NCI-H2081 treated with DMSO at 0.1 percent for 48 hours (cell line): ENCODE measurements around the gene GLCCI1.

Source experiments
- DNase-seq: peaks from one replicate; lab custom pipeline; 2025; lab: John Stamatoyannopoulos, UW

Gene GLCCI1

DNA sequence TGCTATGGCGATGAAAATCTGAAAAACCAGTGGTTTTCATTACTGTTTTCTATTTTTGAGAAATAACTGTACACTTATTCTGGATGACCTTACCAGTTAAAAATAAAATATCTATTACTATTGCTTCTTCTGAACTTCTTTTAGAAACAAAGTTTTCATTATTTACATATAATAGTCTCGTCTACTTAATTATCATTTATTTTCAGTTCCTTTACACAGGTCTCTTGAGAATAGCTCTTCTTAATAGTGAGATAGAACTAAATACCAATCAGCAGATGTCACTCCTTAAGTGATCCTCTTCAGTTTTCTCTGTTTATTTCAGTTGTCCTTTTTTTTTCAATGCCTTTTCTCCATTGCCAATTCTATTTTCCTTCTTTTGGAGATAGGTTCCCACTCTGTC, 4.3 kb upstream of the GLCCI1 start:
- DNase-seq = no peak

DNA sequence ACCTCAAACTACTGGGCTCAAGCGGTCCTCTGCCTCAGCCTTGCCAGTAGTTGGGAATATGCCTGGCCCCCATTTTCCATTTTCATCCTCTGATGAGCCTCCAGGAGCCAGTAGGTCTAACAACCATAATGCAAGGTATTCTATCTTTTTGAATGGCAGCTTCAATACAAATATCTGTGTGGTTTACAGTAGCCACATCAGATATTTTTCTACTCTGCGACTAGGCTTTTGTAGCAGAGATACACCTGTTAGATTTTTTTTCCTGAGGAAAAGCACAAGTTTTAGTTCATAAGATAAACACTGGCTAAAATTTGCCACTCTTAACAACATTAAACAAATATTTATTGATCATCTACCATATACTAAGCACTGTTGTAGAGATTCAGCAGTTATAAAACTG, 3.9 kb upstream of the GLCCI1 start:
- DNase-seq = no peak

DNA sequence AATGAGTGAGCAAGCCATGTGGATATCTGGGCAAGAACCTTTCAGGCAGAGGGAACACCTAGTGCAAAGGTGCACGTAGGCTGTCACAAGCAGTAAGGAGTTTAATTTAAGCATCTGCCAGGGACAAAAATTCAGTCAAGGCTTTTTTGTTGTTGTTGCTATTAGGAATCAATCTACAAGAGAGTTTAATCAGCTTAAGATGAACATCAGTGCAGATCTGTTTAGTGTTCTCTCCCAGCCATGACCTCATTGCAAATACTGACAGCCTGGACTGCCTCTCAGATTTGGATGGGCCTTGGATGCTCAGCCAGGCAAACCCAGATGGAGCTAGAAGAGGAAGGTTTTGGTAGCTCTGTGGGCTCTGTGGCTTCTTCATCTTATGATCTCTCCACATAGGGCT, 3.3 kb upstream of the GLCCI1 start:
- no peak for DNase-seq

DNA sequence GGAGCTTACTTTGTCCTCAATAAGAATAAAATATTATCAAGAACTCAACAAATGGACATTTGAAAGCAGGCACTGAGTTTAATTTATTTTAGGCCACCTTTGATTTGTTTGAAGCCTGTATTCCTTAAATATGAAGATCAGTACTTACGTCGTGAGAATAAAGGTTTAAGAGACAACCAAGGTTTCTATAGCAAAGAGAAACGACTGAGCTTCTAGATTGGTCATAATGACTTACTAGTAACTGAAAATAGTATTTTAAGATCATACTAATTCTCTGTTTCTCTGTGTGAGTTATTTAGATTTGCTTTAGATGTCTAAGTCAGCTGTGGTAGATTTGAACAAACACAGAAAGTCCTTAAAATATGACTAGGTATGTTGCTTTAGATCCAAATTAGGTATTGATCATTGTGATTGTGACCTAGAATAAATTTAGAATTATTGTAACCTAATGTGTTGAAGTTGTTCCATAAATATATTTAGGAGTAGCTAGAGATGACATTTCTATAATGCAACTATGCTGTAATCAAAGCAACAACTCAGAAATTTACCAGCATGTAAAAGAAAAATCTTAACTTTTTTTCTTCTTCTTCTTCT, 2.4 kb upstream of the GLCCI1 start:
- DNase-seq = no peak

DNA sequence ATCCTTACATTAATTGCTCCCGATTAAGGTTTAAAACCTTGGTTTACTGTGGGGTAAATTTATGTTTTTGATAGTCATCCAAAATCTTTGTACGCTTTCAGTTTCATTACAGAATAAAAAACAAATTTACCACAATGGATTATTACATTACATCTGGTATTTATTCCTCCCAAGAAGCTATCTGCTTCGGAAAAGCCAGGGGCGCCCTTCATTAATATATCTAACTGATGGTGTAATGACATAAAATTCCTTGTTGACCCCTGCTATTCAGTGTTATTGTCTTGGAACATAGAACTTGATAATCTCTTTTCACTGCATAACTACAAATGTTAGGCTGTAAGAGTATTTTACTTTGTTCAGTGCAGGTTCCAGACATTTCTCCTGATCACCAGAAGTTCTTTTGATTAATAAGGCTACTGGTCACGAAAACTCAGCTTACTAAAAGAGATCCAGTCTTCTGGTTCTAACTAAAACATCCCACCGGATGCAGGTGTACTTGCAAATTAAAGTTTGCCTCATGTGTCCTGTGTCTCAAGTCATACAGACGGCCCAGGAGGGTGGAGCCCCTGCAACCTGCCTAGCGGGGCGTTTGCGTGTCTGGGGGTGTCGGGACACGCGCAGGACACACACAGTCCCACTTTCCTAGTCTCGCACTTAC, 581 bp upstream of the GLCCI1 start:
- DNase-seq = no peak

DNA sequence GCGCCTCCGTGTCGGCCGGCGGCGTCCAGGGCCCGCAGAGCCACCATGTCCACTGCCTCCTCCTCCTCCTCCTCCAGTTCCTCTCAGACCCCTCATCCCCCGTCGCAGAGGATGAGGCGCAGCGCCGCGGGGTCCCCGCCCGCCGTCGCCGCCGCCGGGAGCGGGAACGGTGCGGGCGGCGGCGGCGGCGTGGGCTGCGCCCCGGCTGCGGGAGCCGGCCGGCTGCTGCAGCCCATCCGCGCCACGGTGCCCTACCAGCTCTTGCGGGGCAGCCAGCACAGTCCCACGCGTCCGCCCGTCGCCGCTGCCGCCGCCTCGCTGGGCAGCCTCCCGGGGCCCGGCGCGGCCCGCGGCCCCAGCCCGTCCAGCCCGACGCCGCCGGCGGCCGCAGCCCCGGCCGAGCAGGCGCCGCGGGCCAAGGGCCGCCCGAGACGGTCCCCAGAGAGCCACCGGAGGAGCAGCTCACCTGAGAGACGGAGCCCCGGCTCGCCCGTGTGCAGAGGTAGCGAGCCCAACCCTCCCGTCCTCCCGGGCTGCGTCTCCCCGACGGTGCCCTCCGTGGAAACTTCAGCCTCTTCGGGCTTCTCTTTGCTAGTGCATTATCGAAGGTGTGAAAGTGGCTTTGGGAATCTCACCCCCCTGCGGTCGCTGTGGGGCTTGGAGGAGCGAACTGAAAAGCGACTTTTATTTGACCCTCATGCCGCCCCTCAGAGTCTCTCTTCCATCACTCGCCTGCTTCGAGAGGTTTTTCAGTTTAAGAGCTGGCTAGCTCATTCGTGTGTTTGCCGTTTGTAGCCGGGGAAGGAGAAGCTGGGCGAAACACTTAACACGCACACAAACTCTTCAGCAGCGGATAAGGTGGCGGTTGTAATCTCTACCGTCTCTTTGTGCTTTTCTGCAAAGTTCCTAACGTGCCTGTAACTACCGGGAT, 975 bp downstream of the GLCCI1 start:
- no peak for DNase-seq

DNA sequence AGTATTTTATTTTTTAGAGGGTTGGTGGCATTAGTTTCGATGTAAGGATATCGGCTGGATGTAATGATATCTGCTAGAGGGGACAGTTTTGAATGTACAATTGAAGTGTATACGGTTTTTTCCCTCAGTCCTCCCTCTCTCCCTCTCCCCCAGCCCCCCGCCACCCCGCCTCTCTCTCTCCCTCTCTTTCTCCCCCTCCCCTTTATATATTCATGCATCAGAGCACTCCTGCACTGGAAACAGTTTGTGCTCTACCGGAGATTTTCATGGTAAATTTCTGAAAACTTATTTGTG, 1.6 kb downstream of the GLCCI1 start:
- DNase-seq = no peak

DNA sequence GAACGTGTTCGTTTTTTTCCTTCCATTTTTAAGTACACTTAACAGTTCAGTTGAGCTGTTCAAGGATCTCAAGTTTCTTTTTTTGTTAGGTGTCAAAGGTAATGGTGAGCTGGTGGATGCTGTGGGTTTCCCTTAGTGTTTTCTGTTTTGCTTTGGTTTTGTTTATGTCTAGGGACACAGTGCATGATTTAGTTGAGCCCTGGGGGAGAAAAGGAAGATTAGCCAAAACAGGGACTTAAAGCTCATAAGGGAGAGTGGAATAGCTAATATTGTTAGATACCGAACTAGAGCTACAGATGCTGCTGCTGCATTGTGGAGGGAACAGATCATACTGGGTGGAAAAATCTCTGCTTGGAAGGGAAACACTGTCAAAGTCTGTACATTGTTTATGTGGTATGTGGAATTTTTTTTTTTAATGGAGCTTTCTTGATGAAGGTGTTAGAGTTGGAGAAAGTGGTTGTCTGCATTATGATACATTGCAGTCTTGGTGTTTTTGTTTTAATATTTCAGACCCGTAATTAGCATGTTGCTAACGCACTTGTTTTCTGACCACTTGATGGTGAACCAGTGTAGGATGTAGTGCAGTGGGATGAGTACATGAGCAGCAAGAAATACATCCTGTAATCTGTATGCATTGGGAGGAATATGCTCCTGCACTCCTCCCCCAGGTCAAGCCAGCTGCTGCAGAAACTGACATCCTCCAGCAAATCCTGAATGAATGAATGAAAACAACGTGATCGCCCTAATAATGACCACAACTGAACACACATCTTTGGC, 2.1 kb downstream of the GLCCI1 start:
- no peak for DNase-seq

DNA sequence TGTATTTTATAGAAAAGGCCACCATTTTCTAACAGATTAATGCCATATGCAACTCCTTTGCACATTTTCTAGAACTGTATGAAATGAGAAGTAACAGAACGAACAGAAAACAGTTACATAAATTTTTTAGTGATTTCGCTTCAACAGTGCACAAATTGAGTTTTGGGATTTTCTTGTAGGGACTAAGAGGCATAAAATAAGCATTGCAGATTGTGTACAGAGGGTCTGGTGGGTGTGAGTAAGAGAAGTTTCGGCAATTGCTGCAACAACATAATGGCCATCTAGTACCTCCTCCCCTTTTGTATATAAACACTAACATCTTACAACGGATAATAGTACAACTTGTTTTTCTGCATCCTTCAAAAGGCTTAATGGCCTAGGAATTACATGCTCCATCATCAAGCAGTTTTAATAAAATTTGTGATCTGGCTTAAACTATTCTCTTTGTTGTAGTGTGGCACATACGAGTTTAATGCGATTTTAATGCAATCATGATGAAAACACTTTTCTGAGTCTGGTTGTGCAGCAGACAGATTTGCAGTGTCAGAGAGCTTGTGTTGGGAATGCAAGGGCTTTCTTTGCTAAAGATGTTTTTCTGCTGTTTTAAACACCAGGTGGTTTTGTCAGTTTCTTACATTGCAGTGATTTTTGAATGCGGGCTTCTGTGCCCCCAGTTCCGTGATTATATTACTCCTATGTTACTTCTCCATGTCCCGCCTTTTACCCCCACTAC, 2.9 kb downstream of the GLCCI1 start:
- no peak for DNase-seq

DNA sequence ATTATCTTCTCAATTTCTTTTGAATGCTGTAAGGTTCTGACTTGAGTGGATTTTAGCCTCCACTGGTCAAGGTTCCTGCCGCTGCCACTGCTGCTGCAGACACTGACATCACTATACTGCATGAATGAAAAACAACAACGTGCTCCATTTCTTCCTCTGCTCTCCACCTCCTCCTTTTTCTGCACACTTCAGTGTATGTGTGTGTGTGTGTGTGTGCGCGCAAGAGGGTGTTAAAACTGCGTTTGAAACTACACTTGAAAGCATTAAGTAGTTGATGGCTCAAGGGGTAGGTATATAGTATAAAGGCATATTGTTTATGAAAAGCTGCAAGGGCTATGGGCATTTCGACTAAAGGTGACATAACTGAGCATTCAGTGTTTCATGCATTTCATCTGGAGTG, 3.5 kb downstream of the GLCCI1 start:
- no peak for DNase-seq

DNA sequence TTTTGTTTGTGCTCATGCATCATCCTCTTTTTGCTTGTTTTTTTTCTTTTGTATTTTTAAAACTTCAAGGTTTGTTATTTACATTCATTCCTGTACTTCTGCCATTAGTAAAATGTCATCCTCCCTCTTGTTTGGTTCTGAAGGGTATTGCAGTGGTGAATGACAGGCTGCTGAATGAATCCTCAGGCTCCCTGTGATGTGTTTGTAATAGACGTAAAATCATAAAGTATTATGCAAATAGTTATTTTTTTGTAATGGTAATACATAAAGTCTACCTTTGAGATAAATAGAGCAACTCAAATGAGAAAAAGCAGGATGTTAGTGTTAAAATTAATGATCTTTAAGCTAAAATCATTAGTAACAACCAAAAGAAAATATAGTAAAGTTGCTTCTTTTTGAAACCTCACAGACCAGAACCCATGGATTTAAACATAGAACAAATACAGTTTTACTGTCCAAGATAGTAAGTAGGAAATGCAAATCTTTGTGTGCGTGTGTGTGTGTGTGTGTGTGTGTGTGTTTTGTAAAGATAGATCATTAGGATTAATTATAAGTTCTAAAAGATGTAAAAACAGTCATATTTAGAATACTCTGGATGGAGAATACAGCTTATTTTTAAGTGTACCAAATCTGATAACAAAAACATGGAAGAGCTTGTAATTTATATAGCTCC, 4.5 kb downstream of the GLCCI1 start:
- DNase-seq = no peak

DNA sequence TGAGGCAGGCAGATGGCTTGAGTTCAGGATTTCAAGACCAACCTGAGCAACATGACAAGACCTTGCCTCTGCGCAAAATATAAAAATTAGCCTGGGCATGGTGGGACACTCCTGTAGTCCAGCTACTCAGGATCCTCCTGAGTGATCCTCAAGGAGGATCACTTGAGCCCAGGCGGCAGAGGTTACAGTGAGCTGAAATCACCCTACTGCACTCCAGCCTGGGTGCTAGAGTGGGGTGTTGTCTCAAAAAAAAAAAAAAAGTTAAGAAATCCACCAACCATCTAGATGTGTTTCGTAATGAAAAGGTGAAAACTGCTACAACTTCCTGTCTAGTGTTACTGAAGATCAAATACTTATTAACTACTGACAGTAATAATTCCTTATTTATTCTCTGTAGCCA, 8.1 kb downstream of the GLCCI1 start:
- DNase-seq = no peak

DNA sequence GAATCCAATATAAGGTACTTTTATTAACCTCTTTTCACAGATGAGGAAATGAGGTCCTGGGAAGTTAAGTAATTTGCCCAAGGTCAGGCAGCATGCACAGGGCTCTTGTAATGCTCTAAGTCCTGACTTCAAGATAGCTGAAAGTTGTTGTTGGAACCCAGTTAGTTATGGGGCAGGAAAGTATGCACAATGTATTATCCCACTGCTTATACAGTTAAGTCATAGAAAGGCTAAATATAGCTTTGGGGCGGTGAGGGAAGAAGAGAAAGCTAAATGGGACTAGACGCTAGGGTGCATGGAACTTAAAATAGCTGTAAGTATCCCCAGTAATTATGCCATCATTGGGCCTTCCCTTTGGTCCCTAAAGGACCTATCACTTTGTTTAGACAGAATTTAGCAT, 9.2 kb downstream of the GLCCI1 start:
- DNase-seq = no peak

DNA sequence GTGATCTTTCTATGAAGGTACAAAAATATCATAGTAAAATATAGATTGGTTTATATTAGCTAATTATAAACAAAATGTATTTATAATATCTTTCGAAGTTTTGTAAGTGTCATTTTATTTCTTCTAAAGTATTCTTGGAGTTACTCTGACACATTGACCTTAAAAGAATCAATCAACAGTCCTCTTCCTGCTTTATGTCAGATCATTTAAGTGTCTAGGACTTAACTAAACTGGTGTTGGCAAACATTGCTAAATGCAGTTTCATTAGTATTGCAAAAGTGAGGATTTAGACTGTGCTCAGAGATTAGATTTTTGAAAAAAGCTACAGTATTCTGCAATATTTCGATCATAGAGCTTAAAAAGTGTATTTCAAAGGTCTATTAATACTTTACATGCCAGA, 10.3 kb downstream of the GLCCI1 start:
- no peak for DNase-seq

DNA sequence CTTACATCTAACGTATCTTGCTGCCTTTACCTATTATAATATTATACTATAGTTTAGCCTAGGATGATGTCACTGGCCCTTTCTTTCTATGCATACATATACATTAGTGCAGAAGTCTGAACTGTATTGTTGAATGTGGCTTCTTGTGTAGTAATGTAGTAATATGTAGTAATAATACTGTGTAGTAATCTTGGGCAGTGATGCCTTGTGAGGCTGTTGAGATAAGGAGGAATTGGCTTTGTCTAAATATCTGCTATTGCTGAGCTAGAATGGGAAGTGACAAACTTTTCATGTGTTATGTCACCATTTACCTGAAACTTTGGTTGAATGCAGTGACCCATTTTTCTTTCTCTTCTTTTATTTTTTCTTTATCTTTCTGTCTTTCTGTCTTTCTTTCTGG, 11.0 kb downstream of the GLCCI1 start:
- no peak for DNase-seq

DNA sequence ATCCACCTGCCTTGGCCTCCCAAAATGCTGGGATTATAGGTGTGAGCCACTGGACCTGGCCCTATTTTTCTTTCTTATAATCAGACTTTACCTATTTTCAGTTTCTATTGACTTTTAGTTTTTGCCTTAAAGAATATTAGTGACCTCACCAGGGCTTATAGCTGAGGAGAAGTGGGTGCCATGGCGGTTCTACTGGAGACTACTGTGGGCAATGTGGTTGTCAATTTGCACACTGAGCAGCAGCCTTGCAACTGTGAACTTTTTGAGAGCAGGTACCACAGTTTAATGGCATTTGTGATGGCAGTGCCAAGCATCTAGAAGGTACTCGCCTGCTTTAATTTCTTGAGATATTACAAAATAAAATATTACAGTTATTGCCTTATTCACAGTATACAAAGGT, 11.5 kb downstream of the GLCCI1 start:
- DNase-seq = no peak

DNA sequence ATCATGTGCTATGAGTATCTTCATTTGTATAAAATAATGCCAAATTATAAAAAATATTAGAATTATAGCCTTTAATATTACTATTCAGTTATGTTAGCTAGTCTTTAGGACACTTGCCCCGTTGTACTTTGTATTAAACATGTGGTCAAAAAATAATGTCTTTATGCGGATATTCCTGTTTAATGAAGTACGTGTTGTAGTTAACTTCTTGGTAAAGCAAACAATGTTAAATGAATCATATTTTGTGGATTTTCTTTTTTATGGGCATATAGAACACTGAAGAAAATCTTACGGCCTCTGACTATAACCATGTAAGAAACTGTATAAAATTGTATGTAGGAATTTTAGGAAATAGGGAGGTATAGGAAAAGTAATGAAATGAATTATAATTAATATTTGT, 14.3 kb downstream of the GLCCI1 start:
- no peak for DNase-seq

DNA sequence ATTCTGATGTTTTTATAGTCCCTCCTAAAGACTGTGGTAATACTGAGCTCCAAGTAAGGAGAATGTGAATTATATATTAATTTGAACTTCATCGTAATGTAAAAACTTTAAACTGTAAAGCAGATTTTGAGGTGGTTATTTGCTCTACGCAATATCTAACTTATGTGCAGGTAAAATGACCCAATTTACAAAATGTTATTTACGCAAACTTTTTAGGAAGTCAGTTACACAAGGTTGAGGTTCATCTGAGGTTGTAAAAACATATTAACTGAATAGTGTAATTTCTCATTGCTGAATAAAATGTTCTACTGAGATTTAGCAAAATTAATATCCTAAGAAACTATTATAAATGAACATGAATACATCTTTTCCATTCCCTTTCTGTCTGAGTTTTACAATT, 15.8 kb downstream of the GLCCI1 start:
- DNase-seq = no peak

DNA sequence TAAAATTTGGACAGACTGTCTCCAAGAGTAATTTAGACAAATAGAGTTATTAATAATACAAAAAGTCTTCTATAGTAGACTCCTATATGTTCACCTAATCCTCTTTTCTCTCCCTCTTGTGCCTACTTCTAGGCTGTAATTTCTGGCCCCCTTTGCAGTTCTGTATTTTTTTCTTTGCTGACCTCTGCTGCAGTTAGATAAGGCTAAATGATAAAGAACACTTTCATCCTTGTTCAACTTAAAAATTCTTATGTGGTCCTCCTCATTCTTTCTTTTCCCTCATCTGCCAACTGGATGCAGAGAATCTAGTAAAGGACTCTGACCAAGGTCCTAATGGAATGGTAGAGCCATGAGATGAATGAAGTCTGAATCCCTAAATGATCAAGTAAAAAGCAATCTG, 20.1 kb downstream of the GLCCI1 start:
- DNase-seq = no peak

DNA sequence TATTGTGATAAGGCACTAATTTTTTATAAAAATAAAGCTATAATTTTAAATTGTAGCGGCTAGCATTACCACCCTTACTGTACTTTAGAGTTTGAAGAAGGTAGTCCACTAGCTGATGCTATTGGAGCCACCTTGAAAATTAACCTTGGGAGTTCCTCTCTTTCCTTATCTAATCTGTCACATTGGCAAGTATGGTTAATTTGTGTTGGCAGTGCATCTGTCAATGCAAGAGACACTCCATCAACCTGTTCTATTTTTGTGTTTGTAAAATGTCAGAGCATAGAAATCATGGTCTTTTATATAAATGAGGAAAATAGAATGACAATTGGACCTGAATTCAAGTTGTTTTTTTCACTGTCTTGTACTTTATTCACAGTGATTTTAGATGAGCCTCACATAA, 20.5 kb downstream of the GLCCI1 start:
- DNase-seq = no peak

DNA sequence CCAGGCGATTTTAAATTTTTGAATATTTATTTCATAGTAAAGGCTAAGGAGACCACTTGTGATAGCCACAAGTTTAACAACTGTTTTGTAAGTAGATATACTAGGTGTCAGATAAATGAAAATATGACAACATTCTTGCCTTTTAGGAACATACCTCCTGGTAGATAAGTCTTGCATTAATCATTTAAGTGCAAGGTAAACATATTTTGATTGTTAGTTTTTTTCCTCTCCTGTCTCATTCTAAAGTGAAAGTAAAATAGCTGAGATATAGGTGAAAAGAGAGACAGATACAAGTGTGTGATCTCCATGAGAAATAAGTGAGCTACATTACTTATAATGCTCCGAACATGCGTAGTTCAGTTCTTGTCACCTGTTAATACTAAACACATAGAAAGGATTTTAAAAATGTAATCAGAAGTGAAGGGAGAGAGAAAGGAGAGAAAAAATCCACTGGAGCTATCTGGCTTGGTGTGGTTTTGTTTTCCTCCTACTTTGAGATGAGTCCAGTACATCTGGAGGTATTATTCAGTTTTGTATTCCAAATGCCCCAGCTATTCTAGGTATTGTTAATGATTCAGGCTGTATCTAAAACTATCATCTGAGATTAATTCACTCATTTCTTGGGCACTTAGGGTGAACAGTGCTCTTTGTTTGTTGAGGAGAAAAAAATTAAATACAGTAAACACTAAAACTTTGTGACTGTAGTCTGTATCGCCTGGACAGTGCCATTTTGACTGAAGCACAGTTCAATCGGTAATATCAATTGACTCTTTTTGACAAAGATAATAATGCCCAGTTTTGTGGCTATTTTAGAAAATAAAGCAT, 21.2 kb downstream of the GLCCI1 start:
- no peak for DNase-seq
